Neural cell (in vitro differentiated cells): ENCODE data around the gene PPL. TPM values are rescaled to one million over a fixed set of nuclear protein-coding genes. Genes with fewer than 3 reads are reported as not detected.

Source experiments
- H2AFZ ChIP-seq: fragments of 200-600, 300-800 bp; sonication (generic), shearing (Covaris generic); 2 replicates; pipeline ENCODE4 v1.6.0; 2014; ENCODE audit warnings: low read depth, mild to moderate bottlenecking, antibody characterized with exemption, low read length, moderate library complexity
- H3F3A ChIP-seq: fragments of 200-600 bp; shearing (Covaris generic); 2 replicates; pipeline ENCODE4 v1.6.1; 2016; ENCODE audit warnings: mild to moderate bottlenecking, moderate library complexity, mixed read lengths, antibody characterized with exemption, low read length; ENCODE audit not compliant: insufficient read depth, poor library complexity, severe bottlenecking
- H3K27ac ChIP-seq: fragments of 200-600, 300-800 bp; sonication (generic), shearing (Covaris generic); 2 replicates; pipeline ENCODE4 v1.5.1; 2014; ENCODE audit warnings: mild to moderate bottlenecking, low read length, moderate library complexity
- H3K27me3 ChIP-seq: fragments of 300-800, 200-600 bp; sonication (generic), shearing (Covaris generic); 2 replicates; pipeline ENCODE4 v1.6.0; 2014; ENCODE audit warnings: mild to moderate bottlenecking, low read depth, low read length, moderate library complexity; ENCODE audit not compliant: insufficient read depth
- H3K36me3 ChIP-seq: fragments of 300-800, 200-600 bp; sonication (generic), shearing (Covaris generic); 2 replicates; pipeline ENCODE4 v1.5.1; 2014; ENCODE audit warnings: mild to moderate bottlenecking, antibody characterized with exemption, low read length, moderate library complexity; ENCODE audit not compliant: insufficient read depth
- H3K4me2 ChIP-seq: fragments of 300-800, 200-600 bp; sonication (generic), shearing (Covaris generic); 2 replicates; pipeline ENCODE4 v1.6.0; 2014; ENCODE audit warnings: mild to moderate bottlenecking, low read length
- H3K4me3 ChIP-seq: fragments of 300-800, 200-600 bp; sonication (generic), shearing (Covaris generic); 2 replicates; pipeline ENCODE4 v1.5.1; 2014; ENCODE audit warnings: mild to moderate bottlenecking, low read length, moderate library complexity
- H3K79me2 ChIP-seq: fragments of 200-600 bp; shearing (Covaris generic); replicated peaks from 2 replicates; pipeline ENCODE4 v1.6.0; 2014; ENCODE audit warnings: mild to moderate bottlenecking, low read length, moderate library complexity; ENCODE audit not compliant: insufficient read depth
- H3K9ac ChIP-seq: fragments of 300-800, 200-600 bp; sonication (generic), shearing (Covaris generic); 2 replicates; pipeline ENCODE4 v1.6.1; 2016; ENCODE audit warnings: mild to moderate bottlenecking, low read length, mixed read lengths
- H3K9me2 ChIP-seq: fragments of 200-600 bp; shearing (Covaris generic); 2 replicates; pipeline ENCODE4 v1.6.1; 2016; ENCODE audit warnings: mild to moderate bottlenecking, low read length, mixed read lengths; ENCODE audit not compliant: insufficient read depth
- H3K9me3 ChIP-seq: fragments of 200-600, 300-800 bp; sonication (generic), shearing (Covaris generic); 2 replicates; pipeline ENCODE4 v1.6.1; 2016; ENCODE audit warnings: mild to moderate bottlenecking, mixed run types, low read length, moderate library complexity, mixed read lengths
- H4K20me1 ChIP-seq: fragments of 200-600 bp; shearing (Covaris generic); 2 replicates; pipeline ENCODE4 v1.6.1; 2016; ENCODE audit warnings: mild to moderate bottlenecking, mixed run types; ENCODE audit not compliant: insufficient read depth
- EP300 ChIP-seq: fragments of 450-650 bp; conservative IDR thresholded peaks from 2 replicates; pipeline ENCODE4 v1.6.1; 2014; ENCODE audit warnings: antibody characterized with exemption, mild to moderate bottlenecking, moderate library complexity; ENCODE audit not compliant: poor library complexity, severe bottlenecking
- EZH2 ChIP-seq: fragments of 200-600, 300-800 bp; shearing (Covaris generic), sonication (generic); IDR thresholded peaks from 2 replicates; pipeline ENCODE4 v1.6.1; 2014; ENCODE audit warnings: antibody characterized with exemption, low read length, borderline replicate concordance, mild to moderate bottlenecking; ENCODE audit not compliant: insufficient read depth, poor library complexity, severe bottlenecking
- MXI1 ChIP-seq: fragments of 450-650 bp; conservative IDR thresholded peaks from 2 replicates; pipeline ENCODE4 v1.6.1; 2014; ENCODE audit warnings: antibody characterized with exemption, mild to moderate bottlenecking; ENCODE audit not compliant: poor library complexity, severe bottlenecking
- POLR2AphosphoS5 ChIP-seq: IDR thresholded peaks from 2 replicates; pipeline ENCODE4 v1.6.1; 2012
- RAD21 ChIP-seq: fragments of 450-650 bp; conservative IDR thresholded peaks from 2 replicates; pipeline ENCODE4 v1.6.1; 2014; ENCODE audit warnings: antibody characterized with exemption, mild to moderate bottlenecking, moderate library complexity
- SMC3 ChIP-seq: fragments of 450-650 bp; conservative IDR thresholded peaks from 2 replicates; pipeline ENCODE4 v1.6.1; 2014; ENCODE audit warnings: antibody characterized with exemption, mild to moderate bottlenecking, moderate library complexity; ENCODE audit not compliant: poor library complexity
- TAF1 ChIP-seq: IDR thresholded peaks from 2 replicates; pipeline ENCODE4 v1.6.1; 2012; ENCODE audit warnings: low read depth
- polyA plus RNA-seq: library from polyadenylated mRNA; depleted of rRNA; stranded (reverse); fragments of >200 nt; gene quantifications from 2 replicates; pipeline ENCODE4 v1.2.3, GENCODE V29; 2014
- TF ChIP-seq, protein P1 (sequence below): fragments of 450-650 bp; IDR thresholded peaks from 2 replicates; pipeline ENCODE4 v1.5.1; 2014; ENCODE audit warnings: antibody characterized with exemption, mild to moderate bottlenecking, moderate library complexity; ENCODE audit not compliant: poor library complexity, severe bottlenecking
- TF ChIP-seq, protein P2 (sequence below): IDR thresholded peaks from 2 replicates; pipeline ENCODE4 v1.6.1; 2012; ENCODE audit warnings: borderline replicate concordance

Gene PPL
- polyA plus RNA-seq, 1 donor from 2014 or later = 0.81 TPM

DNA sequence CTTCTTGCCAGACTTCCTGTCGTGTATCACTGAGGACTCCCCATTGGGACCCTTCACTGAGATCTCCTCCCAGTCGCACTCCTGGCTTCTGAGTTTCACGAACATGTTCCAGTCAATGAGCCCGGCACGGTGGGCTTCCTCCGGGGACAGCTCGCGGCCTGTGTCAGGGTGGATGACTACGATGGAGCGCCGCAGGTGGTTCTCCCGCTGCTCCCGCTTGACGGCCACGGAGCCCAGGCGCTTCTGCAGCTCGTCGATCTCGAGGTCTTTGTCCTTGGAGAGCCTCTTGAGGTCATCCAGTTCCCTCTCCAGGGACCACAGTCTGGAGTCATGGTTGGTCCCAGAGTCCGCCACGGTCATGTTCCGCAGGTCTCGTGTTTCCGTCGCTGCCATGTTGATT lies 53.4 kb downstream of the PPL start:
- Histone ChIP-seq H3K36me3 (peaks cover 3% of the 10 kb centered on the region), H2AFZ (no peak overlapping the region), H3K9me3 (no peaks in the 10 kb centered on the region), H3K4me3 (no peak overlapping the region), H3K9me2 (no peaks in the 10 kb centered on the region), H3K79me2 (no peaks in the 10 kb centered on the region), H3K9ac (no peak overlapping the region), H4K20me1 (no peaks in the 10 kb centered on the region), H3F3A (no peaks in the 10 kb centered on the region), H3K27ac (no peak overlapping the region), H3K4me2 (no peak overlapping the region), H3K27me3 (no peaks in the 10 kb centered on the region)
- TF ChIP-seq RAD21 = no peak
- TF ChIP-seq, protein P1, sequence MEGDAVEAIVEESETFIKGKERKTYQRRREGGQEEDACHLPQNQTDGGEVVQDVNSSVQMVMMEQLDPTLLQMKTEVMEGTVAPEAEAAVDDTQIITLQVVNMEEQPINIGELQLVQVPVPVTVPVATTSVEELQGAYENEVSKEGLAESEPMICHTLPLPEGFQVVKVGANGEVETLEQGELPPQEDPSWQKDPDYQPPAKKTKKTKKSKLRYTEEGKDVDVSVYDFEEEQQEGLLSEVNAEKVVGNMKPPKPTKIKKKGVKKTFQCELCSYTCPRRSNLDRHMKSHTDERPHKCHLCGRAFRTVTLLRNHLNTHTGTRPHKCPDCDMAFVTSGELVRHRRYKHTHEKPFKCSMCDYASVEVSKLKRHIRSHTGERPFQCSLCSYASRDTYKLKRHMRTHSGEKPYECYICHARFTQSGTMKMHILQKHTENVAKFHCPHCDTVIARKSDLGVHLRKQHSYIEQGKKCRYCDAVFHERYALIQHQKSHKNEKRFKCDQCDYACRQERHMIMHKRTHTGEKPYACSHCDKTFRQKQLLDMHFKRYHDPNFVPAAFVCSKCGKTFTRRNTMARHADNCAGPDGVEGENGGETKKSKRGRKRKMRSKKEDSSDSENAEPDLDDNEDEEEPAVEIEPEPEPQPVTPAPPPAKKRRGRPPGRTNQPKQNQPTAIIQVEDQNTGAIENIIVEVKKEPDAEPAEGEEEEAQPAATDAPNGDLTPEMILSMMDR = no peak
- TF ChIP-seq EZH2 = no peak
- TF ChIP-seq POLR2AphosphoS5 = no peak
- no peak for TF ChIP-seq EP300
- TF ChIP-seq SMC3 = no peak
- no peak for TF ChIP-seq TAF1
- TF ChIP-seq MXI1 = no peak
- TF ChIP-seq, protein P2, sequence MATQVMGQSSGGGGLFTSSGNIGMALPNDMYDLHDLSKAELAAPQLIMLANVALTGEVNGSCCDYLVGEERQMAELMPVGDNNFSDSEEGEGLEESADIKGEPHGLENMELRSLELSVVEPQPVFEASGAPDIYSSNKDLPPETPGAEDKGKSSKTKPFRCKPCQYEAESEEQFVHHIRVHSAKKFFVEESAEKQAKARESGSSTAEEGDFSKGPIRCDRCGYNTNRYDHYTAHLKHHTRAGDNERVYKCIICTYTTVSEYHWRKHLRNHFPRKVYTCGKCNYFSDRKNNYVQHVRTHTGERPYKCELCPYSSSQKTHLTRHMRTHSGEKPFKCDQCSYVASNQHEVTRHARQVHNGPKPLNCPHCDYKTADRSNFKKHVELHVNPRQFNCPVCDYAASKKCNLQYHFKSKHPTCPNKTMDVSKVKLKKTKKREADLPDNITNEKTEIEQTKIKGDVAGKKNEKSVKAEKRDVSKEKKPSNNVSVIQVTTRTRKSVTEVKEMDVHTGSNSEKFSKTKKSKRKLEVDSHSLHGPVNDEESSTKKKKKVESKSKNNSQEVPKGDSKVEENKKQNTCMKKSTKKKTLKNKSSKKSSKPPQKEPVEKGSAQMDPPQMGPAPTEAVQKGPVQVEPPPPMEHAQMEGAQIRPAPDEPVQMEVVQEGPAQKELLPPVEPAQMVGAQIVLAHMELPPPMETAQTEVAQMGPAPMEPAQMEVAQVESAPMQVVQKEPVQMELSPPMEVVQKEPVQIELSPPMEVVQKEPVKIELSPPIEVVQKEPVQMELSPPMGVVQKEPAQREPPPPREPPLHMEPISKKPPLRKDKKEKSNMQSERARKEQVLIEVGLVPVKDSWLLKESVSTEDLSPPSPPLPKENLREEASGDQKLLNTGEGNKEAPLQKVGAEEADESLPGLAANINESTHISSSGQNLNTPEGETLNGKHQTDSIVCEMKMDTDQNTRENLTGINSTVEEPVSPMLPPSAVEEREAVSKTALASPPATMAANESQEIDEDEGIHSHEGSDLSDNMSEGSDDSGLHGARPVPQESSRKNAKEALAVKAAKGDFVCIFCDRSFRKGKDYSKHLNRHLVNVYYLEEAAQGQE = no peak

DNA sequence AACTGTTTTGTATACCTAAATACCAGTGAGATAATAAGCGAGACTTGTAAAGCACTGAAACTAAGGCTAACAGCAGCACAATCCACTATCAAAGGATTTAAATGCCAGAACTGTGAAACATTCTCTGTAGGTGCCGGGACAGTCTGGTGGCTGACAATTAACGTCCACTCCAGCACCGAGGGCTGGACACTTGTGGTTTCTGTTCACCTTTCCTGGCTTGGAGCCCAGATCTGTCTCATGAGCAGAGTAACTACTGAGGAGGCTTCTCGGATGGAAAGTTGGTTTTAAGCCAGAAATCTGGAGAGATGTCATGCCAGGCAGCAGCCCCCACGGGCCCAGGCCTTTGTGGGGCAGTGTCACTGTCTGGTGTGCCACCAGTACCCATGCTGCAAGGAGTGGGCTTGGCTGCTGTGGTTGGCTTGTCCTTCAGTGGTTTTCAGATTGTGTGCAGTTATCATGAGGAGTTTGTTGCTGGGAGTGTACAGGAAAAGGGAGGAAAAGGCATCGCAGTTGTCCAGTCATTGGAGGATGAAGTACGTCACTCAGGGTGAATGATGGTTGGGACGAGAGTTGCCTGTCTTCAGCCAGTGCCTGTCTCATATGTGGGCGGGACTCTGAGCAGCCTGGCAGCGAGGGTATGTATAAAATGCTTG lies 54.2 kb downstream of the PPL start:
- Histone ChIP-seq H3K4me2 (no peak overlapping the region), H3K9ac (no peak overlapping the region), H3K4me3 (no peak overlapping the region), H3K36me3 (peaks cover 3% of the 10 kb centered on the region), H3K27ac (no peak overlapping the region), H3K27me3 (no peaks in the 10 kb centered on the region), H2AFZ (no peak overlapping the region), H3K79me2 (no peaks in the 10 kb centered on the region), H4K20me1 (no peaks in the 10 kb centered on the region), H3K9me3 (no peaks in the 10 kb centered on the region), H3K9me2 (no peaks in the 10 kb centered on the region), H3F3A (no peaks in the 10 kb centered on the region)
- no peak for TF ChIP-seq EP300
- no peak for TF ChIP-seq SMC3
- TF ChIP-seq RAD21 = no peak
- TF ChIP-seq, protein P1 = no peak
- TF ChIP-seq, protein P2 = no peak
- TF ChIP-seq POLR2AphosphoS5 = no peak
- TF ChIP-seq EZH2 = no peak
- no peak for TF ChIP-seq MXI1
- TF ChIP-seq TAF1 = no peak
